HepG2 (cell line): ENCODE results near the gene SND1. TPM values are rescaled to one million over a fixed set of nuclear protein-coding genes. Genes with fewer than 3 reads are reported as not detected.

Experiments
- ATAC-seq: fragments of 200-7000 bp; cut with Tn5 transposase; 3 replicates; pipeline ENCODE4 v1.9.1; 2020; ENCODE audit warnings: mild to moderate bottlenecking, moderate library complexity
- BruUV-seq: library from RNA; stranded (reverse); fragments of 400-500 nt; replicated peaks from 2 replicates; lab custom pipeline; 2021; lab: Mats Ljungman, UMichigan
- CTCF ChIA-PET: fragments of 300-600 bp; formaldehyde crosslinking; extraction: SDS; loops from one replicate; lab custom pipeline; 2021; ENCODE audit warnings: low total read pairs, inconsistent platforms, low intra/inter-chr PET ratio; lab: Yijun Ruan, JAX
- POLR2A ChIA-PET: fragments of 350-600 bp; sonication (Branson Sonifier 250); formaldehyde crosslinking; loops from one replicate; lab custom pipeline; 2020; ENCODE audit warnings: antibody characterized with exemption, inconsistent platforms; lab: Yijun Ruan, JAX
- DNase-seq: peaks from one replicate; pipeline ENCODE4 v3.0.0-alpha.2; 2015; ENCODE audit warnings: low spot score
- FAIRE-seq: peaks from 3 replicates; lab custom pipeline; 2011; peaks lifted over from hg19 to GRCh38; lab: Jason Lieb, UNC
- H2AFZ ChIP-seq: one replicate; pipeline ENCODE4 v1.6.1; 2011; ENCODE audit warnings: low read length, inconsistent platforms
- H3K27ac ChIP-seq: fragments of 300-600 bp; 3 replicates; pipeline ENCODE4 v1.8.0; 2011; ENCODE audit warnings: mixed run types, mild to moderate bottlenecking, mixed read lengths, low read length, inconsistent platforms; ENCODE audit not compliant: insufficient read depth; ENCODE audit errors: extremely low read length
- H3K27me3 ChIP-seq, 2 experiments: fragments of 200-600 bp in 1 of 2; 2 replicates in 1 of 2; 3 replicates in 1 of 2; pipeline versions ENCODE4 v1.6.0 to v1.8.0; 2011; ENCODE audit warnings: low read length in 2 of 2, mild to moderate bottlenecking in 2 of 2, moderate library complexity in 2 of 2, inconsistent platforms in 1 of 2; ENCODE audit not compliant: insufficient read depth in 2 of 2, control insufficient read depth in 1 of 2
- H3K36me3 ChIP-seq, 2 experiments: fragments of 200-600 bp in 1 of 2; replicated peaks in 1 of 2; 2 replicates in 1 of 2; 3 replicates in 1 of 2; pipeline versions ENCODE4 v1.5.1 to v1.8.0; 2011; ENCODE audit warnings: low read length in 2 of 2, inconsistent platforms in 1 of 2; ENCODE audit not compliant: insufficient read depth in 2 of 2, control insufficient read depth in 1 of 2
- H3K4me1 ChIP-seq: 2 replicates; pipeline ENCODE4 v1.5.1; 2012; ENCODE audit warnings: low read length, inconsistent platforms; ENCODE audit not compliant: insufficient read depth
- H3K4me2 ChIP-seq: 2 replicates; pipeline ENCODE4 v1.6.0; 2011; ENCODE audit warnings: low read depth, low read length, inconsistent platforms
- H3K4me3 ChIP-seq, 3 experiments: fragments of 200-600 bp in 1 of 3; sonication (generic), shearing (Covaris generic) in 1 of 3; replicated peaks in 1 of 3; 2 replicates each; pipeline ENCODE4 v1.5.1; 2011 to 2016; ENCODE audit warnings: low read length in 3 of 3, inconsistent platforms in 2 of 3, low read depth in 2 of 3, mild to moderate bottlenecking in 2 of 3, control low read depth in 1 of 3, mixed read lengths in 1 of 3; ENCODE audit not compliant: insufficient read depth in 1 of 3
- H3K79me2 ChIP-seq: one replicate; pipeline ENCODE4 v1.6.1; 2011; ENCODE audit warnings: low read length, inconsistent platforms; ENCODE audit not compliant: insufficient read depth
- H3K9ac ChIP-seq: 2 replicates; pipeline ENCODE4 v1.6.0; 2011; ENCODE audit warnings: mild to moderate bottlenecking, low read depth, low read length, inconsistent platforms; ENCODE audit not compliant: insufficient read depth
- H3K9me3 ChIP-seq: 2 replicates; pipeline ENCODE4 v1.5.1; 2012; ENCODE audit warnings: mild to moderate bottlenecking, low read length
- H4K20me1 ChIP-seq: 2 replicates; pipeline ENCODE4 v1.6.0; 2011; ENCODE audit warnings: inconsistent platforms, mild to moderate bottlenecking, low read length, moderate library complexity; ENCODE audit not compliant: insufficient read depth
- EEA1 ChIP-seq: sonication (generic); formaldehyde crosslinking; IDR thresholded peaks from 2 replicates; pipeline ENCODE4 v1.5.1; 2020; ENCODE audit warnings: mild to moderate bottlenecking, missing genetic modification reagents, borderline replicate concordance
- NFKBIZ ChIP-seq: IDR thresholded peaks from 2 replicates; pipeline ENCODE4 v1.6.1; 2018; ENCODE audit warnings: missing genetic modification reagents, missing compliant biosample characterization
- POLR2G ChIP-seq: fragments of 200-400 bp; formaldehyde crosslinking; IDR thresholded peaks from 2 replicates; pipeline ENCODE4 v1.6.1; 2018; ENCODE audit warnings: mild to moderate bottlenecking, low read depth, low read length, moderate library complexity
- SSRP1 ChIP-seq: IDR thresholded peaks from 2 replicates; pipeline ENCODE4 v1.6.1; 2016; ENCODE audit warnings: control low read depth
- WGBS: methylation state at CpG from one replicate; pipeline ENCODE4 v1.1.6; 2017; ENCODE audit warnings: low lambda C conversion rate; 5-methylcytosine and 5-hydroxymethylcytosine counted together
- in situ Hi-C: cut with HindIII; loops from 2 replicates; pipeline ENCODE4 v1.10.0; 2017; ENCODE audit warnings: low pct_unique_long_range_greater_than_20kb; ENCODE audit not compliant: extremely low pct_ligation_motif_present
- intact Hi-C: fragments of 100-400 bp; cut with micrococcal nuclease; formaldehyde crosslinking; loops from one replicate; pipeline ENCODE4 v1.10.0; 2022; ENCODE audit not compliant: unreplicated experiment
- polyA plus RNA-seq, 8 experiments: library from polyadenylated mRNA; depleted of rRNA in 3 of 8; stranded (reverse) in 7 of 8; unstranded in 1 of 8; fragments of >200 nt; fragmentation: Illumina TruSeq in 4 of 8; extraction: Trizol in 4 of 8; gene quantifications; 2 replicates each; pipeline versions ENCODE4 v1.2.1 to v1.2.3, GENCODE V29; 2011 to 2016; ENCODE audit warnings: low read depth in 4 of 8, missing spikeins in 1 of 8, mixed read lengths in 1 of 8; ENCODE audit not compliant: insufficient read depth in 1 of 8
- total RNA-seq, 5 experiments: library from RNA; depleted of rRNA; stranded (reverse); fragments of >200 nt; fragmentation: Illumina TruSeq; extraction: Trizol; gene quantifications; 2 replicates each; pipeline ENCODE4 v1.2.3, GENCODE V29; 2016; ENCODE audit warnings: low read depth in 1 of 5
- TF ChIP-seq, protein P1 (sequence below): IDR thresholded peaks from 2 replicates; pipeline ENCODE4 v1.6.1; 2012; ENCODE audit warnings: low read depth, low read length, improper control_type of control experiment
- TF ChIP-seq, protein P2 (sequence below): IDR thresholded peaks from 2 replicates; pipeline ENCODE4 v1.6.1; 2016; ENCODE audit warnings: mild to moderate bottlenecking
- TF ChIP-seq, protein P3 (sequence below): sonication (generic); formaldehyde crosslinking; conservative IDR thresholded peaks from 2 replicates; pipeline ENCODE4 v1.8.0; 2022; ENCODE audit warnings: low read depth, missing genetic modification reagents
- TF ChIP-seq, protein P4 (sequence below): sonication (generic); formaldehyde crosslinking; IDR thresholded peaks from 2 replicates; pipeline ENCODE4 v1.4.0; 2020; ENCODE audit warnings: mild to moderate bottlenecking, missing genetic modification reagents
- TF ChIP-seq, protein P5 (sequence below): sonication (generic); formaldehyde crosslinking; IDR thresholded peaks from 2 replicates; pipeline ENCODE4 v1.5.0; 2020; ENCODE audit warnings: mild to moderate bottlenecking, missing genetic modification reagents
- TF ChIP-seq, protein P6 (sequence below): sonication (generic); formaldehyde crosslinking; conservative IDR thresholded peaks from 2 replicates; pipeline ENCODE4 v1.8.0; 2022; ENCODE audit warnings: mild to moderate bottlenecking, moderate library complexity, missing genetic modification reagents

Gene SND1
- total and polyA plus RNA-seq, 2 of the 13 experiments (the other 11 are each of a cell fraction or from before 2014, with no cell fraction given) = 110 to 182 TPM

DNA sequence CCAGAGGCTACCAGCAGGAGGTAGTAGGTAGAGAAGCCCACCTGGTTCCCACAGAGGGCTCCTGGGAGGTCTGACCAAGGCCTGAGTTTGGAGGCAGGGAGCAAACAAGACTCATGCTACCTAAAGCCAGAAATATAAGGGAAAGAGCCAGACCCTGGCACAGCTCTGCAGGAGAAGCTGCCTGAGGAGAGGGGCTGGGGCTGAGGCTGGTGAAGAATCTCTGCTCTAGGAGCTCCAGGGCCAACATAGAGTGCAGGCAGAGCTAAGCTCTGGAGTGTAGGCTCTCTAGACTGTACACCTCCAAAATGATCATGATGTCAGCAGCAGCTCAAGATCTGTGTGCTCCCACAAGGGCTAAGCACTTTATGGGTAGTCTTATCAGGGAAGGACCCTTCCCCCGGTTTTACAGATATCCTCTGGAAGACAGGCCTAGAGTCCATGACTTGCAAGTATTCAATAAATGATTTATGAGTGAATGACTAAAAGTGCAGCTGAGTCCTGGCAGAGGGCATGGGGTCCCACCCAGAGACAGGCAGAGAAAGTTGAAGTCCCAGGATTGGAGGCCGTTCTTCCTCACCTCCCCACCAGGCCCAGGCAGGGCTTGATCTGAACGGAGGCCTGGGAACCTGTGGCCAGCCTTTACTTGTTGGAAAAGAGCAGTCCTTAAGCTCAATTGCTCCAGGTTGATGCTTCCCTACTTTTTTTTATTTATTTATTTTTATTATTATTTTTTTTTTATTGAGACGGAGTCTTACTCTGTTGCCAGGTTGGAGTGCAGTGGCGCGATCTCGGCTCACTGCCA is 450.7 kb downstream of the SND1 start:
- no peak overlapping the region for H3K9ac ChIP-seq
- BruUV-seq = no TSS peak
- no peak for FAIRE-seq
- H3K4me2 ChIP-seq = peak overlapping the region; percentile 71; the same call in 1 of the 2 replicates
- POLR2A ChIA-PET = interaction anchor here (1.7 kb wide), 1 partner anchor 241 kb away, joined by 4 read pairs; the partner anchor contains the start of gene RBM28
- H3K4me1 ChIP-seq = peaks cover 26% of the 10 kb centered on the region
- no peak for ATAC-seq
- no peaks in the 10 kb centered on the region for H3K36me3 ChIP-seq
- WGBS = 53% methylated on average over 6 of the region's 7 CpGs
- no peaks in the 10 kb centered on the region for H3K79me2 ChIP-seq
- H4K20me1 ChIP-seq = no peaks in the 10 kb centered on the region; the same call in 1 of the 2 replicates
- in situ Hi-C loops (no loop called here), intact Hi-C loops (no loop called here)
- H3K4me3 ChIP-seq = peak overlapping the region in 1 of 3 experiments; percentile 66; a peak in 1 of 6 replicates
- CTCF ChIA-PET = no interaction called here
- no peaks in the 10 kb centered on the region for H3K9me3 ChIP-seq
- no peak overlapping the region for H2AFZ ChIP-seq
- DNase-seq = no peak
- no peak overlapping the region for H3K27ac ChIP-seq
- H3K27me3 ChIP-seq = peaks cover 0 to 9% of the 10 kb centered on the region in 2 experiments; a peak in 3 of 5 replicates
- TF ChIP-seq, protein P1, sequence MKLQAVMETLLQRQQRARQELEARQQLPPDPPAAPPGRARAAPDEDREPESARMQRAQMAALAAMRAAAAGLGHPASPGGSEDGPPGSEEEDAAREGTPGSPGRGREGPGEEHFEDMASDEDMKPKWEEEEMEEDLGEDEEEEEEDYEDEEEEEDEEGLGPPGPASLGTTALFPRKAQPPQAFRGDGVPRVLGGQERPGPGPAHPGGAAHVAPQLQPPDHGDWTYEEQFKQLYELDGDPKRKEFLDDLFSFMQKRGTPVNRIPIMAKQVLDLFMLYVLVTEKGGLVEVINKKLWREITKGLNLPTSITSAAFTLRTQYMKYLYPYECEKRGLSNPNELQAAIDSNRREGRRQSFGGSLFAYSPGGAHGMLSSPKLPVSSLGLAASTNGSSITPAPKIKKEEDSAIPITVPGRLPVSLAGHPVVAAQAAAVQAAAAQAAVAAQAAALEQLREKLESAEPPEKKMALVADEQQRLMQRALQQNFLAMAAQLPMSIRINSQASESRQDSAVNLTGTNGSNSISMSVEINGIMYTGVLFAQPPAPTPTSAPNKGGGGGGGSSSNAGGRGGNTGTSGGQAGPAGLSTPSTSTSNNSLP = no peak
- TF ChIP-seq NFKBIZ (CRISPR knock-in tag) = no peak
- TF ChIP-seq, protein P2, sequence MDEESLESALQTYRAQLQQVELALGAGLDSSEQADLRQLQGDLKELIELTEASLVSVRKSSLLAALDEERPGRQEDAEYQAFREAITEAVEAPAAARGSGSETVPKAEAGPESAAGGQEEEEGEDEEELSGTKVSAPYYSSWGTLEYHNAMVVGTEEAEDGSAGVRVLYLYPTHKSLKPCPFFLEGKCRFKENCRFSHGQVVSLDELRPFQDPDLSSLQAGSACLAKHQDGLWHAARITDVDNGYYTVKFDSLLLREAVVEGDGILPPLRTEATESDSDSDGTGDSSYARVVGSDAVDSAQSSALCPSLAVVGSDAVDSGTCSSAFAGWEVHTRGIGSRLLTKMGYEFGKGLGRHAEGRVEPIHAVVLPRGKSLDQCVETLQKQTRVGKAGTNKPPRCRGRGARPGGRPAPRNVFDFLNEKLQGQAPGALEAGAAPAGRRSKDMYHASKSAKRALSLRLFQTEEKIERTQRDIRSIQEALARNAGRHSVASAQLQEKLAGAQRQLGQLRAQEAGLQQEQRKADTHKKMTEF (CRISPR knock-in tag) = no peak
- TF ChIP-seq EEA1 (CRISPR knock-in tag) = no peak
- TF ChIP-seq, protein P3, sequence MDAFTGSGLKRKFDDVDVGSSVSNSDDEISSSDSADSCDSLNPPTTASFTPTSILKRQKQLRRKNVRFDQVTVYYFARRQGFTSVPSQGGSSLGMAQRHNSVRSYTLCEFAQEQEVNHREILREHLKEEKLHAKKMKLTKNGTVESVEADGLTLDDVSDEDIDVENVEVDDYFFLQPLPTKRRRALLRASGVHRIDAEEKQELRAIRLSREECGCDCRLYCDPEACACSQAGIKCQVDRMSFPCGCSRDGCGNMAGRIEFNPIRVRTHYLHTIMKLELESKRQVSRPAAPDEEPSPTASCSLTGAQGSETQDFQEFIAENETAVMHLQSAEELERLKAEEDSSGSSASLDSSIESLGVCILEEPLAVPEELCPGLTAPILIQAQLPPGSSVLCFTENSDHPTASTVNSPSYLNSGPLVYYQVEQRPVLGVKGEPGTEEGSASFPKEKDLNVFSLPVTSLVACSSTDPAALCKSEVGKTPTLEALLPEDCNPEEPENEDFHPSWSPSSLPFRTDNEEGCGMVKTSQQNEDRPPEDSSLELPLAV = no peak
- TF ChIP-seq, protein P4, sequence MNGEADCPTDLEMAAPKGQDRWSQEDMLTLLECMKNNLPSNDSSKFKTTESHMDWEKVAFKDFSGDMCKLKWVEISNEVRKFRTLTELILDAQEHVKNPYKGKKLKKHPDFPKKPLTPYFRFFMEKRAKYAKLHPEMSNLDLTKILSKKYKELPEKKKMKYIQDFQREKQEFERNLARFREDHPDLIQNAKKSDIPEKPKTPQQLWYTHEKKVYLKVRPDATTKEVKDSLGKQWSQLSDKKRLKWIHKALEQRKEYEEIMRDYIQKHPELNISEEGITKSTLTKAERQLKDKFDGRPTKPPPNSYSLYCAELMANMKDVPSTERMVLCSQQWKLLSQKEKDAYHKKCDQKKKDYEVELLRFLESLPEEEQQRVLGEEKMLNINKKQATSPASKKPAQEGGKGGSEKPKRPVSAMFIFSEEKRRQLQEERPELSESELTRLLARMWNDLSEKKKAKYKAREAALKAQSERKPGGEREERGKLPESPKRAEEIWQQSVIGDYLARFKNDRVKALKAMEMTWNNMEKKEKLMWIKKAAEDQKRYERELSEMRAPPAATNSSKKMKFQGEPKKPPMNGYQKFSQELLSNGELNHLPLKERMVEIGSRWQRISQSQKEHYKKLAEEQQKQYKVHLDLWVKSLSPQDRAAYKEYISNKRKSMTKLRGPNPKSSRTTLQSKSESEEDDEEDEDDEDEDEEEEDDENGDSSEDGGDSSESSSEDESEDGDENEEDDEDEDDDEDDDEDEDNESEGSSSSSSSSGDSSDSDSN = 0 out of 2 replicates have a peak, but pooled peaks have one; percentile 19
- TF ChIP-seq, protein P5, sequence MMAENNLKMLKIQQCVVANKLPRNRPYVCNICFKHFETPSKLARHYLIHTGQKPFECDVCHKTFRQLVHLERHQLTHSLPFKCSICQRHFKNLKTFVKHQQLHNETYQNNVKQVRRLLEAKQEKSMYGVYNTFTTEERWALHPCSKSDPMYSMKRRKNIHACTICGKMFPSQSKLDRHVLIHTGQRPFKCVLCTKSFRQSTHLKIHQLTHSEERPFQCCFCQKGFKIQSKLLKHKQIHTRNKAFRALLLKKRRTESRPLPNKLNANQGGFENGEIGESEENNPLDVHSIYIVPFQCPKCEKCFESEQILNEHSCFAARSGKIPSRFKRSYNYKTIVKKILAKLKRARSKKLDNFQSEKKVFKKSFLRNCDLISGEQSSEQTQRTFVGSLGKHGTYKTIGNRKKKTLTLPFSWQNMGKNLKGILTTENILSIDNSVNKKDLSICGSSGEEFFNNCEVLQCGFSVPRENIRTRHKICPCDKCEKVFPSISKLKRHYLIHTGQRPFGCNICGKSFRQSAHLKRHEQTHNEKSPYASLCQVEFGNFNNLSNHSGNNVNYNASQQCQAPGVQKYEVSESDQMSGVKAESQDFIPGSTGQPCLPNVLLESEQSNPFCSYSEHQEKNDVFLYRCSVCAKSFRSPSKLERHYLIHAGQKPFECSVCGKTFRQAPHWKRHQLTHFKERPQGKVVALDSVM (CRISPR knock-in tag) = no peak
- TF ChIP-seq POLR2G = 0 out of 2 replicates have a peak, but pooled peaks have one; percentile 8
- peak; percentile 73; the same call in 1 of the 2 replicates for TF ChIP-seq SSRP1
- TF ChIP-seq, protein P6, sequence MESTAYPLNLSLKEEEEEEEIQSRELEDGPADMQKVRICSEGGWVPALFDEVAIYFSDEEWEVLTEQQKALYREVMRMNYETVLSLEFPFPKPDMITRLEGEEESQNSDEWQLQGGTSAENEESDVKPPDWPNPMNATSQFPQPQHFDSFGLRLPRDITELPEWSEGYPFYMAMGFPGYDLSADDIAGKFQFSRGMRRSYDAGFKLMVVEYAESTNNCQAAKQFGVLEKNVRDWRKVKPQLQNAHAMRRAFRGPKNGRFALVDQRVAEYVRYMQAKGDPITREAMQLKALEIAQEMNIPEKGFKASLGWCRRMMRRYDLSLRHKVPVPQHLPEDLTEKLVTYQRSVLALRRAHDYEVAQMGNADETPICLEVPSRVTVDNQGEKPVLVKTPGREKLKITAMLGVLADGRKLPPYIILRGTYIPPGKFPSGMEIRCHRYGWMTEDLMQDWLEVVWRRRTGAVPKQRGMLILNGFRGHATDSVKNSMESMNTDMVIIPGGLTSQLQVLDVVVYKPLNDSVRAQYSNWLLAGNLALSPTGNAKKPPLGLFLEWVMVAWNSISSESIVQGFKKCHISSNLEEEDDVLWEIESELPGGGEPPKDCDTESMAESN (CRISPR knock-in tag) = no peak
